ENCODE measurements around the gene USP6NL. TPM values are rescaled to one million over a fixed set of nuclear protein-coding genes. Genes with fewer than 3 reads are reported as not detected.

The USP6NL gene
- polyA plus RNA-seq, 1 of the 3 experiments (the other 2 are of a cell fraction): 8.9 TPM

GRCh38 chr10:11517150-11517549, 94.3 kb downstream of the USP6NL start:
- ChIA-PET POLR2A (no interaction called here), CTCF (interaction anchor here (1.0 kb wide), 2 partner anchors 209 to 240 kb away, joined by 3 read pairs; no protein-coding TSS in a partner anchor)
- H3K36me3 ChIP-seq (replicated peaks in 1 of 2; ENCODE audit: control insufficient read depth in 1 of 2, insufficient read depth in 2 of 2, low read length in 1 of 2): peaks cover 2 to 5% of the 10 kb centered on the region in 2 experiments
- no peak overlapping the region for H2AFZ ChIP-seq (ENCODE audit: low read depth)
- H3F3A ChIP-seq (replicated peaks; ENCODE audit: insufficient read depth): no peaks in the 10 kb centered on the region
- H3K27ac ChIP-seq (ENCODE audit: low read depth in 2 of 2, low read length in 1 of 2): no peak overlapping the region
- H3K4me1 ChIP-seq (ENCODE audit: control insufficient read depth in 1 of 2, insufficient read depth in 2 of 2, low read depth in 1 of 2, low read length in 1 of 2): peaks cover 0 to 18% of the 10 kb centered on the region in 2 experiments; a peak in 2 of 4 replicates
- no peak overlapping the region for H3K4me2 ChIP-seq
- WGBS (ENCODE audit: low lambda C conversion rate): 38% methylated on average over 1 of the region's 1 CpG
- H3K9me2 ChIP-seq: no peaks in the 10 kb centered on the region
- H3K79me2 ChIP-seq (ENCODE audit: insufficient read depth): no peaks in the 10 kb centered on the region
- no peaks in the 10 kb centered on the region for H3K27me3 ChIP-seq (ENCODE audit: insufficient read depth)
- H3K4me3 ChIP-seq (ENCODE audit: low read depth in 2 of 2, low read length in 1 of 2): no peak overlapping the region
- TF ChIP-seq JUND (IDR thresholded peaks at IDR 0.05) (no peak), CHD2 (IDR thresholded peaks at IDR 0.05; ENCODE audit: low read length, partially characterized antibody) (no peak), SIN3A (IDR thresholded peaks at IDR 0.05; ENCODE audit: borderline replicate concordance, low read depth, low read length) (no peak), YY1 (IDR thresholded peaks at IDR 0.05; ENCODE audit: low read depth) (no peak), IRF3 (IDR thresholded peaks at IDR 0.05; ENCODE audit: low read depth, low read length) (no peak), USF2 (IDR thresholded peaks at IDR 0.05; ENCODE audit: borderline replicate concordance, low read depth, low read length) (no peak), FOXM1 (IDR thresholded peaks at IDR 0.05; ENCODE audit: low read depth) (no peak)
- H3K9me3 ChIP-seq: no peaks in the 10 kb centered on the region
- H3K9ac ChIP-seq: no peak overlapping the region
- no peaks in the 10 kb centered on the region for H4K20me1 ChIP-seq (ENCODE audit: insufficient read depth)
- no peak for DNase-seq

- no peak overlapping the region for H2AFZ ChIP-seq (ENCODE audit: low read depth)
- no peak overlapping the region for H3K9ac ChIP-seq
- TF ChIP-seq ELF1 (IDR thresholded peaks at IDR 0.05) (no peak), JUND (IDR thresholded peaks at IDR 0.05) (no peak), USF2 (IDR thresholded peaks at IDR 0.05; ENCODE audit: borderline replicate concordance, low read depth, low read length) (no peak), RCOR1 (IDR thresholded peaks at IDR 0.05; ENCODE audit: low read length) (no peak), GATA2 (CRISPR knock-in tag; IDR thresholded peaks at IDR 0.05) (no peak), MAX (IDR thresholded peaks at IDR 0.05; ENCODE audit: low read depth) (no peak), REST (IDR thresholded peaks at IDR 0.05; ENCODE audit: low read depth, low read length) (no peak), TAF1 (IDR thresholded peaks at IDR 0.05; ENCODE audit: borderline replicate concordance, low read depth, low read length) (no peak), NFIC (IDR thresholded peaks at IDR 0.05; ENCODE audit: borderline replicate concordance) (no peak), SIN3A (IDR thresholded peaks at IDR 0.05; ENCODE audit: borderline replicate concordance, low read depth, low read length) (no peak)
- 96% methylated on average over 2 of the region's 2 CpGs for WGBS (ENCODE audit: low lambda C conversion rate)
- H3K4me2 ChIP-seq: no peak overlapping the region
- H3F3A ChIP-seq (replicated peaks; ENCODE audit: insufficient read depth): no peaks in the 10 kb centered on the region
- POLR2A ChIA-PET: no interaction called here
- H3K79me2 ChIP-seq (ENCODE audit: insufficient read depth): no peaks in the 10 kb centered on the region
- no peaks in the 10 kb centered on the region for H4K20me1 ChIP-seq (ENCODE audit: insufficient read depth)
- no peak overlapping the region for H3K4me3 ChIP-seq (ENCODE audit: low read depth in 2 of 2, low read length in 1 of 2)
- H3K9me3 ChIP-seq: no peaks in the 10 kb centered on the region
- no peak overlapping the region for H3K27ac ChIP-seq (ENCODE audit: low read depth in 2 of 2, low read length in 1 of 2)
- DNase-seq: no peak
- no peaks in the 10 kb centered on the region for H3K9me2 ChIP-seq
- no peaks in the 10 kb centered on the region for H3K27me3 ChIP-seq (ENCODE audit: insufficient read depth)
- H3K4me1 ChIP-seq (ENCODE audit: control insufficient read depth in 1 of 2, insufficient read depth in 2 of 2, low read depth in 1 of 2, low read length in 1 of 2): peaks cover 0 to 11% of the 10 kb centered on the region in 2 experiments; a peak in 1 of 4 replicates
- CTCF ChIA-PET: interaction anchor here (0.5 to 3.7 kb wide), 23 partner anchors 8 to 266 kb away, joined by 3 to 66 read pairs (median 4); no protein-coding TSS in a partner anchor
- peaks cover 2 to 5% of the 10 kb centered on the region in 2 experiments for H3K36me3 ChIP-seq (replicated peaks in 1 of 2; ENCODE audit: control insufficient read depth in 1 of 2, insufficient read depth in 2 of 2, low read length in 1 of 2)
Observed at GRCh38 chr10:11516431-11516746, 95.1 kb downstream of the USP6NL start.
